T-helper 1 cell treated with Interleukin-12 subunit alpha and Interleukin-12 subunit beta and Interleukin-4 antibody, amounts not matched to agents 30 μg/mL and 1 μg/mL, for 36 hours (primary cell): ENCODE results near the gene LTBP1.
"Not testable (repeated sequence)": the region's sequence is repeated elsewhere in the genome, so short reads cannot be mapped to it uniquely, and the experiment has no call there.

Experiments used
- H3K27ac Mint-ChIP-seq: one replicate; pipeline ENCODE4 v1.8.0; 2021; ENCODE audit warnings: mild to moderate bottlenecking, mixed read lengths
- H3K27me3 Mint-ChIP-seq: one replicate; pipeline ENCODE4 v1.8.0; 2021; ENCODE audit warnings: low read depth, mixed read lengths
- H3K36me3 Mint-ChIP-seq: one replicate; pipeline ENCODE4 v1.8.0; 2021; ENCODE audit warnings: low read depth, mixed read lengths
- H3K4me1 Mint-ChIP-seq: one replicate; pipeline ENCODE4 v1.8.0; 2021; ENCODE audit warnings: low read depth, mixed read lengths
- H3K4me3 Mint-ChIP-seq: one replicate; pipeline ENCODE4 v1.8.0; 2021; ENCODE audit warnings: mild to moderate bottlenecking, moderate library complexity, mixed read lengths
- H3K9me3 Mint-ChIP-seq: one replicate; pipeline ENCODE4 v1.8.0; 2021; ENCODE audit warnings: mixed read lengths

The LTBP1 gene

DNA sequence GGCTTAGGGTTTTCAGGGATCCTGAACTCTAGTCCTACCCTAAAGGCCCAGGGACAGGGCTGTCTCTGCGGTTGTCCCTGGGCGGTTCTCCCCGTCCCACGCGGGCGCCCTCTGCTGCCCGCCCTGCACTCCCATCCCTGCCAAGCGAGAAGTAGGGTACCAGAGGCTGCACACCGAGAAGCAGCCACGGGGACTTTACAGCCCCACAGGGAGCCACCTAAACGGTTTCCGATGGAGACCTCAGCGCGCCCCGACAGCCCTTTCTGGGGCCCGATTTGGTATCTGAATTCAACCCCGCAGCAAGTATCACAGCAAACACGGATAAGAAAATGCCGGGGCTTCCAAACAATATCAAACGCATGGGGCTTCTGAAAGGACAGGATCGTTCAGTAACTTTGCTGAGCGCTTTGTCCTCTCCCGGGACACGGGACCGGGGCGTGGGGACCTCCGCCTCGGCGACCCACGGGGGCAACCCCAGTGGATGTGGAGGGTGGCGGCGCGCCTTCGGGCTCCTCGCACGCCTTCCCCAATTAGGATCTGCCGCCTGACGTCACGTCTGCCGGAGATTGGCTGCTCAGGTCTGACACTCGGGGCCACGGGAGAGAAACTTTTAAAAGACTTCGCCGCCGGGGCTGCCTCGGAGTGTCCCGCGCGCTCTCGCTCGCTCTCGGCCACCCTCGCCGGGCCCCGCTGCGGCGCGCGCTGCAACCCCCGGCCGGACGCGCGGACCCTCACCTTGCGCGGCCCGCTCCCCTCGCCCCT, at the start of gene LTBP1:
Gene LTBP1 (plus strand): TSS at position 640 of the 762 bp plus-strand sequence. CDS start 372 bp downstream, outside the sequence.
- H3K4me1 Mint-ChIP-seq: peaks cover 6% of the 10 kb centered on the region
- H3K4me3 Mint-ChIP-seq: peak within 1 kb of the TSS; percentile 81
- H3K27me3 Mint-ChIP-seq: peaks cover 36% of the 10 kb centered on the region
- no peak within 1 kb of the TSS for H3K27ac Mint-ChIP-seq
- H3K36me3 Mint-ChIP-seq: no peaks in the 10 kb centered on the region
- no peaks in the 10 kb centered on the region for H3K9me3 Mint-ChIP-seq

- H3K27me3 Mint-ChIP-seq: peaks cover 9% of the 10 kb centered on the region
- H3K36me3 Mint-ChIP-seq: no peaks in the 10 kb centered on the region
- H3K4me1 Mint-ChIP-seq: no peaks in the 10 kb centered on the region
- H3K9me3 Mint-ChIP-seq: no peaks in the 10 kb centered on the region
- H3K4me3 Mint-ChIP-seq: no peak overlapping the region
- no peak overlapping the region for H3K27ac Mint-ChIP-seq
Measured at GRCh38 chr2:32900246-32900973, 46.3 kb upstream of the LTBP1 start.

DNA sequence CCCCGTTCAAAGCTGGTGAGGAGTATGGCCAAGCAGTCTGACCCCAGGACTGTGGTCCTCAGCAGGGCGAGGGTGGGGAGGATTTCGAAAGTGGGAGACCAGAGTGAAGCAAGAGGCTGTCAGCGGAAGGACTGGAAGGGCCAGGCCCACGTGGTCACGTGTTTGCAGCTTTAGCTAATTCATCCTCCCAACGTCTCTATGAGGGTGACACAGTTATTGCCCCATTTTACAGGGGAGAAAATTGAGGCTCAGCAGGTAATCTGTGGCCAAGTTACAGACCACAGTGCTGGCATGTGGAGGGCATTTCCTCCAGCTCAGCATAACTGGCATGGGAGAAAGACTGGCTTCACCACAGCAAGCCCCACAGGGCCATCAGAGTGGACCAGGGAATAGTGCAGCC, 45.4 kb upstream of the LTBP1 start:
- Mint-ChIP-seq H3K27me3 (peaks cover 11% of the 10 kb centered on the region), H3K4me3 (no peak overlapping the region), H3K36me3 (no peaks in the 10 kb centered on the region), H3K27ac (no peak overlapping the region), H3K4me1 (no peaks in the 10 kb centered on the region), H3K9me3 (no peaks in the 10 kb centered on the region)

GRCh38 chr2:32902174-32902573, 44.6 kb upstream of the LTBP1 start:
- no peaks in the 10 kb centered on the region for H3K4me1 Mint-ChIP-seq

GRCh38 chr2:32902986-32903385, 43.8 kb upstream of the LTBP1 start:
- Mint-ChIP-seq H3K9me3 (no peaks in the 10 kb centered on the region), H3K27ac (no peak overlapping the region), H3K27me3 (peaks cover 13% of the 10 kb centered on the region), H3K4me3 (no peak overlapping the region), H3K36me3 (no peaks in the 10 kb centered on the region), H3K4me1 (no peaks in the 10 kb centered on the region)

More at GRCh38 chr2:32902174-32902573, 44.6 kb upstream of the LTBP1 start:
- no peaks in the 10 kb centered on the region for H3K9me3 Mint-ChIP-seq
- H3K27me3 Mint-ChIP-seq: peaks cover 11% of the 10 kb centered on the region
- no peak overlapping the region for H3K27ac Mint-ChIP-seq
- no peaks in the 10 kb centered on the region for H3K36me3 Mint-ChIP-seq
- H3K4me3 Mint-ChIP-seq: no peak overlapping the region

DNA sequence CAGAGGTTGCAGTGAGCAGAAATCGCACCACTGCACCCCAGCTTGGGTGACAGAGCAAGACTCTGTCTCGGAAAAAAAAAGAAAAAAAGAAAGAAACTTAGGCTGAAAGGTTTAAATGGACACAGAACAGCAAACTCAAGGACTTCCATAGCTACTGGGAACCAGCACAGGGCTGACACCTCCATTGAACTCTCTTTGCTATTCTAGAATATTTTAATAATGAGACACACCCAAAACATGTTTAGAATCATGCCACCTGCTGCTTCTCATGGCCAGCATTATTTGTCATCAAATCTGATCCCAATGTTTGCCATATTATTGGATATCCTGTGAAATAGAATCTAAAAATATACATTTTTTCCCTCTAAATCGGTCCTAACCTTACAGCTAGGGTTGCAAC, 42.7 kb upstream of the LTBP1 start:
- Mint-ChIP-seq H3K27me3 (peaks cover 10% of the 10 kb centered on the region), H3K27ac (no peak overlapping the region), H3K4me3 (no peak overlapping the region), H3K4me1 (no peaks in the 10 kb centered on the region), H3K9me3 (no peaks in the 10 kb centered on the region), H3K36me3 (no peaks in the 10 kb centered on the region)

DNA sequence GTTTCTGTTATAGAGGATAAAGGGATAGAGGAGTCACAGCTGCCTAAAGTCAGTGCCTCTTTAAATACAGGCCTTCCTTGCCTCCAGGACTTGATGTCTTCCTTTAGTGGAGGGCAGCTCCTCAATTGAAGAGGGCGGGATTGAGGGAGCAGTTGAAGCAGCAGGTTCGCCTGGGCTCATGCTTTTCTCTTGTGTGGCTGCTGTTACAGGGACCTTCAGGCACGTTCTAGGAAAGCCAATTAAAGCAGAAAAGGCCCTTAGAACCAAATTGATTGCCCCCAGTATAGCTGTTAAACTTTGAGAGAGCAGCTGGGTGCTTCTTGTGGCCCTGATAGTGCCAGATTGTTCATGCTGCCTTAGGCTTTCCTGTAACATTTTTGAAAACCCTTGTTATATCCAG, 42.0 kb upstream of the LTBP1 start:
- Mint-ChIP-seq H3K36me3 (no peaks in the 10 kb centered on the region), H3K4me1 (no peaks in the 10 kb centered on the region), H3K9me3 (no peaks in the 10 kb centered on the region), H3K27ac (no peak overlapping the region), H3K4me3 (no peak overlapping the region), H3K27me3 (peaks cover 8% of the 10 kb centered on the region)

DNA sequence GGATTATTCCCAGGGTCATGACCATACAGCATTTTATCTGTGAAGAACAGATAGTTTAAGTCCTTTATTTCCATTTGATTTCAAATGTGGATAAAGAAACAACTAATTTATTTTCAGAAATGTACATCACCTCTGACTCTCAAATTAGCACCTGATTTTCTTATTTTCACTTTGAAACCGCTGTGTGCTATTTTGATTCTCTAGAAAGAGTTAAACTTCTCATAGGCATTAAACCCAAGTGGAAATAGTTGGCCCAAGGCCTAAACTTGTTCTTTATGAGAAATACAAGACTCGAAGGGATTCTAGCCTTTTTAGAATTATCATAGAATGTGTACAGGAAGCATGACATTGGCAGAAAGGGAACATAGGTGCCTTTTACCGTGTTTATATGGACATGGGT, 41.5 kb upstream of the LTBP1 start:
- Mint-ChIP-seq H3K4me1 (no peaks in the 10 kb centered on the region), H3K9me3 (no peaks in the 10 kb centered on the region), H3K4me3 (no peak overlapping the region), H3K27me3 (peaks cover 8% of the 10 kb centered on the region), H3K27ac (no peak overlapping the region), H3K36me3 (no peaks in the 10 kb centered on the region)

DNA sequence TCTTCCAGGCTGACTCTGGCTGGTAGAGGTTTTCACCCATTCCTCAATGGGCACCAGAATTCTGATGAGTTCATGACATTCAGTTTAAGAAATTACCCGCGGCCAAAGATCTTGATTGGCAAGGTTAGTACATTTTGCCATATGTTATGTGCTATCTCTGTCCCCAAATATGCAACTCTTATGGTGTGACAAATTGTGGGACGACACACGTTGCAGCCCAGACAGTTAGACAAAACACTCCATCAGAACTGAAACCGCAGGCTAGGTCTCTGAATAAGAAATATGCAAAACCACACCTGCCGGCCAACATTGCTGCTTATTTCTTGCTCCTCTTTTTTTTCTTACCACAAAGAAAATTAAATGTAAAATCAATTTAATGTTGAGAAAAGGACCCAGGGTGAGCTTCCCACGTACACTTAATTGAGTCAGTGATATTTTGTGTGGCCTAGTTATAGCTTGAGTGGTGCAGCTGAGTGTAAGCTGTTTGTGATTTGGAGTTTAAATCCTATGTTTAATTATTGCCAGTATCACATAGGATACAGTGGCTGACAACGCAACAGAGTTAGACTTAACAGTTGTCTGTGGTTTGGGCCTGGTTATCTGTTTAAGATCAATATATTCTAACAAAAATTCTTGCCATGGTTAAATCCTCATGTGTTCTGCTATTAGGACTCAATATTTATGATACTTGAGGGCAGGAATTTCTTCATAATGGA, 35.7 kb upstream of the LTBP1 start:
- Mint-ChIP-seq H3K4me3 (no peak overlapping the region), H3K27me3 (peaks cover 2% of the 10 kb centered on the region), H3K9me3 (no peaks in the 10 kb centered on the region), H3K36me3 (no peaks in the 10 kb centered on the region), H3K4me1 (no peaks in the 10 kb centered on the region), H3K27ac (no peak overlapping the region)

DNA sequence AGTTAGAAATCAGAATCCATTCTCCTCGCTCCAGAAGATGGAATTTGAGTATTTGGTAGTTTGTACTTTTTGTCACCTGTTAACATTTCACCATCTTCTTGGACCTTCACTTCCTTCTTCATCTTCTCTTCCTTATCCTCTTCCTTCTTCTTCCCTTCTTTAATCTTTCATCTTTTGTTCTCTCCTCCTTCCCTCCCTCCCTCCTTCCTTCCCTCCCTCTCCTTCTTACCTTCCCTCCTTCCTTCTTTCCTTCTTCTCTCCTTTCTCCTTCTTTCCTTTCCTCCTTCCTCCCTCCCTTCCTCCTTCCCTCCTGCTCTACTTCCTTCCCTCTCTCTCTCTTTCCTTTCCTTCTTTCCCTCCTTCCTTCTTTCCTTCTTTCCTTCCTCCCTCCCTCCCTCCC, 31.1 kb upstream of the LTBP1 start:
- peaks cover 5% of the 10 kb centered on the region for H3K27me3 Mint-ChIP-seq
- H3K27ac Mint-ChIP-seq: no peak overlapping the region
- H3K9me3 Mint-ChIP-seq: no peaks in the 10 kb centered on the region
- H3K36me3 Mint-ChIP-seq: no peaks in the 10 kb centered on the region
- H3K4me3 Mint-ChIP-seq: no peak overlapping the region
- no peaks in the 10 kb centered on the region for H3K4me1 Mint-ChIP-seq

GRCh38 chr2:32918774-32919173, 28.0 kb upstream of the LTBP1 start:
- H3K27me3 Mint-ChIP-seq: peaks cover 5% of the 10 kb centered on the region
- H3K4me1 Mint-ChIP-seq: no peaks in the 10 kb centered on the region
- H3K4me3 Mint-ChIP-seq: no peak overlapping the region
- no peaks in the 10 kb centered on the region for H3K9me3 Mint-ChIP-seq
- H3K27ac Mint-ChIP-seq: no peak overlapping the region
- H3K36me3 Mint-ChIP-seq: no peaks in the 10 kb centered on the region

GRCh38 chr2:32919901-32920300, 26.9 kb upstream of the LTBP1 start:
- H3K27ac Mint-ChIP-seq, H3K4me3 Mint-ChIP-seq, H3K27me3 Mint-ChIP-seq: not testable (repeated sequence)

GRCh38 chr2:32921486-32921885, 25.3 kb upstream of the LTBP1 start:
- H3K36me3 Mint-ChIP-seq, H3K27ac Mint-ChIP-seq: not testable (repeated sequence)

More at GRCh38 chr2:32919901-32920300, 26.9 kb upstream of the LTBP1 start:
- not testable (repeated sequence) for H3K36me3 Mint-ChIP-seq, H3K4me1 Mint-ChIP-seq, H3K9me3 Mint-ChIP-seq

GRCh38 chr2:32922501-32922900, 24.3 kb upstream of the LTBP1 start:
- Mint-ChIP-seq H3K4me3 (no peak overlapping the region), H3K4me1 (peaks cover under 1% of the 10 kb centered on the region), H3K36me3 (no peaks in the 10 kb centered on the region), H3K27me3 (peaks cover 13% of the 10 kb centered on the region), H3K27ac (no peak overlapping the region), H3K9me3 (no peaks in the 10 kb centered on the region)

More at GRCh38 chr2:32921486-32921885, 25.3 kb upstream of the LTBP1 start:
- not testable (repeated sequence) for H3K4me3 Mint-ChIP-seq, H3K27me3 Mint-ChIP-seq, H3K9me3 Mint-ChIP-seq, H3K4me1 Mint-ChIP-seq

DNA sequence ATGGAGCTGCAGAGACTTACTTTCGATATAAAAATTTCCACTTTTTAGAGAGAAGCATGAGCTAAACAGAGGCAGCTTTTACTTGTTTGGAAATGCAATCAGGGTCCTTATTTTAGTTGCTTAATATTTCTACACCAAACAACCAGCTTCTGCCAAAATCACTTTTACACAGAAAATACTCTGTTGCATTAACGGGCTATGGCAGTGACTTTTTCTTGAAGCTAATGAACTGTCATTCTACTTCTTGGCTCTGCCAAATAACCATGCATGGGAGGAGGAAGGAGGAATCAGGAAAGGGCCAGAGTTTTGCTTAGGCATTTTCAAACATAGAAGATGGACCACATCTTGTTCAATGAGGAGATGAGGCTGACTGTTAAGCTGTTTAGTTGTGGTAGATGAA, 23.6 kb upstream of the LTBP1 start:
- H3K36me3 Mint-ChIP-seq: no peaks in the 10 kb centered on the region
- no peak overlapping the region for H3K4me3 Mint-ChIP-seq
- peaks cover 2% of the 10 kb centered on the region for H3K4me1 Mint-ChIP-seq
- H3K27me3 Mint-ChIP-seq: peaks cover 20% of the 10 kb centered on the region
- no peak overlapping the region for H3K27ac Mint-ChIP-seq
- H3K9me3 Mint-ChIP-seq: no peaks in the 10 kb centered on the region
